ENCODE results near the gene MICALL1. TPM values are rescaled to one million over a fixed set of nuclear protein-coding genes. Genes with fewer than 3 reads are reported as not detected.

MICALL1 gene, protein sequence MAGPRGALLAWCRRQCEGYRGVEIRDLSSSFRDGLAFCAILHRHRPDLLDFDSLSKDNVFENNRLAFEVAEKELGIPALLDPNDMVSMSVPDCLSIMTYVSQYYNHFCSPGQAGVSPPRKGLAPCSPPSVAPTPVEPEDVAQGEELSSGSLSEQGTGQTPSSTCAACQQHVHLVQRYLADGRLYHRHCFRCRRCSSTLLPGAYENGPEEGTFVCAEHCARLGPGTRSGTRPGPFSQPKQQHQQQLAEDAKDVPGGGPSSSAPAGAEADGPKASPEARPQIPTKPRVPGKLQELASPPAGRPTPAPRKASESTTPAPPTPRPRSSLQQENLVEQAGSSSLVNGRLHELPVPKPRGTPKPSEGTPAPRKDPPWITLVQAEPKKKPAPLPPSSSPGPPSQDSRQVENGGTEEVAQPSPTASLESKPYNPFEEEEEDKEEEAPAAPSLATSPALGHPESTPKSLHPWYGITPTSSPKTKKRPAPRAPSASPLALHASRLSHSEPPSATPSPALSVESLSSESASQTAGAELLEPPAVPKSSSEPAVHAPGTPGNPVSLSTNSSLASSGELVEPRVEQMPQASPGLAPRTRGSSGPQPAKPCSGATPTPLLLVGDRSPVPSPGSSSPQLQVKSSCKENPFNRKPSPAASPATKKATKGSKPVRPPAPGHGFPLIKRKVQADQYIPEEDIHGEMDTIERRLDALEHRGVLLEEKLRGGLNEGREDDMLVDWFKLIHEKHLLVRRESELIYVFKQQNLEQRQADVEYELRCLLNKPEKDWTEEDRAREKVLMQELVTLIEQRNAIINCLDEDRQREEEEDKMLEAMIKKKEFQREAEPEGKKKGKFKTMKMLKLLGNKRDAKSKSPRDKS
- total RNA-seq (10 to 100 TPM; 22.2 to 40.0 (median 27.8) TPM), polyA plus RNA-seq (1 to 10 TPM; 2.2 to 7.3 TPM), total RNA-seq (40.8 reads per million, percentile 66 among the genes with 10 or more reads in this experiment)

DNA sequence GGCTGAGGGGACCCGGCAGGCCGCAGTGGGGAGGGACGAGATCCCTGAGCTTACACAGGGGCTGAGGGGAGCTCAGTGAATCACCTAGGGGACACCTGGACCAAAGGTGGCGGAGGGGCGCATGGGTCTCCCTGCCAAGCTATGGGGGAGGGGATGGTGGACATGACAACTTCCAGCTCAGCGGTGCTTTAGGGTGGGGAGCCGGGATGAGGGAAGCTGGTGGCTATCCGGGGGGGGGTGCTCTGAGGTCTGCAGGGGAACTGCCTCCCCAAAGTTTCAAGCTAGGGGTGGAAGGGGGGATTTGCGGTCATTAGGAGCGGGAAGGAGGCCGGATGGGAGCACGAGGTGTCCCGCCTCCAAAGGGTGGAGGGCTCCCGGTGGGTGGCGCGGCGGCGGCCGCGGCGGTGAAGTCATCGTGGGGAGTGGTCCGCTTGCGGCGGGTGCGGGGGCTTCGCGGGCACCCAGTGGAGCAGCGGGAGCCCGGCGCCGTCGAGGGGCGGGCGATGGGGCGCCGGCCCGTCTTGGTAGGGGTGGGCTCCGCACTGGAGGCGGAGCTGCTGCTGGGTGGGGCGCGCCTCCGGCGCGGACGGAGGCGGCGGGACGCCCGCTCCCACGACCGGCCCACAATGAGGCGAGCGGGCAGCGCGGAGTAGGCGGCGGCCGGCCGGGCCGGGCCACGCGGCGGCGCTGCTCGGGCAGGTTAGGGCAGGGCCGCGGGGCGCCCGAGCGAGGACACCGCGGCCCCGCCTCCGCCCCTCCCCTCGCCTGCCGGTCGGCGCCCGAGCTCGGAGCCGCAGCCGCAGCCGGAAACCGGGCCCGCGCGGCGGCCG, at the start of gene MICALL1:
MICALL1 (plus strand) TSS at position 764 of the 830 bp plus-strand sequence. CDS start 126 bp downstream, outside the sequence.
- peaks cover 0 to 5% (median 0%) of the 10 kb centered on the region in 5 donors for H3K36me3 Mint-ChIP-seq
- H3K9me3 Mint-ChIP-seq: peaks cover 0 to 2% (median 0%) of the 10 kb centered on the region in 11 donors
- H3K4me1 Mint-ChIP-seq: peaks cover 21 to 34% (median 26%) of the 10 kb centered on the region in 7 donors
- intact Hi-C loops (cut with micrococcal nuclease): loop anchor here (1.0 kb wide), 4 partner anchors 9 to 61 kb away; partner anchors contain the start of genes C22orf23 (in 2 of the 2), POLR2F (in 2 of the 2) and ANKRD54 (in 1 of the 2)
- Histone ChIP-seq H3K4me1 (ENCODE audit: control insufficient read depth in 2 of 2, insufficient read depth in 2 of 2, low read length in 2 of 2) (peaks cover 0 to 9% of the 10 kb centered on the region in 2 donors), H3K9me3 (ENCODE audit: control insufficient read depth in 2 of 3, low read length in 3 of 3) (no peaks in the 10 kb centered on the region), H3K36me3 (ENCODE audit: control insufficient read depth in 2 of 3, insufficient read depth in 3 of 3, low read length in 3 of 3) (no peaks in the 10 kb centered on the region), H3K27me3 (ENCODE audit: control insufficient read depth in 2 of 2, insufficient read depth in 2 of 2, low read length in 2 of 2) (no peaks in the 10 kb centered on the region), H3K27ac (ENCODE audit: low read depth, low read length) (peak within 1 kb of the TSS; percentile 72), H3K4me3 (ENCODE audit: low read length) (peak within 1 kb of the TSS; percentile 47)
- peak within 1 kb of the TSS; percentile 79 to 90 (median 86) for H3K27ac Mint-ChIP-seq
- H3K4me3 Mint-ChIP-seq: peak within 1 kb of the TSS; percentile 69 to 92 (median 86)
- ChIA-PET CTCF (interaction anchor here (0.8 to 1.8 kb wide), 3 partner anchors 25 to 48 kb away, joined by 3 to 4 read pairs (median 3); partner anchors contain the start of genes C22orf23 and POLR2F), POLR2A (interaction anchor here (0.6 to 3.6 kb wide), 7 partner anchors 9 to 62 kb away, joined by 3 to 39 read pairs (median 3); partner anchors contain the start of gene ANKRD54)
- DNase-seq: peak; percentile 39 to 82 (median 57)
- H3K27me3 Mint-ChIP-seq: no peaks in the 10 kb centered on the region
- peak; percentile 90 for ATAC-seq

DNA sequence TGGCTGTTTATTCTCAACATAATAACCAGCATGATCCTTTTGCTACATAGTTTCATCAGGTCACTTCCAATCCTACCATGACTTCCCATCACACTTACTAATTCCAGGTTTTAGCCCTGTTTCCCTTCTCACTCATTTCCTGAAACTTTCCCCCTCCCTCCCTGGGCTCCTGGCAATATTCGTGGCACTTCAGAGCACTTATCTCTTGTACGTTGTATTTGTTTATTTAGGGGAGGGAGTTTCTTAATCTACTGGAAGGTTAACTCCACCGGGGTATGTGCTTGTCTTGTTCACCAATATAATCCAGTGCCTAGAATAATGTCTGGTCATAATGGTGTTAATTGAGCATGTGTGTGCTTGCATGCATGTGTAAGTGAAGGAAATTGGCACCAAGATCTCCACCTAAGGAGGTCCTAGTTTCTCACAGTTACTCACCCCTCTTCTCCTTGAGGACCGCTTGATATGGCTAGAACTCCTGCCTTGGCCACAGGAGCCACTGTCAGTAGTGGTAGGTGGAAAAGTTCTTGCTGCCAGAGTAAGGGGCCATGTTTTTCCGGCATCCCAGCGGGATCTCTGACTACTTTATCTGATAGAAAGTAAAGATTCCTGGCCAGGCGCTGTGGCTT, 45.2 kb upstream of the MICALL1 start:
- ChIA-PET CTCF (interaction anchor here (3.8 to 4.4 kb wide), 2 partner anchors 43 to 44 kb away, joined by 15 to 94 read pairs; no protein-coding TSS in a partner anchor), POLR2A (interaction anchor here (0.9 kb wide), 1 partner anchor 17 kb away, joined by 5 read pairs; the partner anchor contains the start of gene ANKRD54)
- Histone ChIP-seq H3K27ac (ENCODE audit: low read depth, low read length) (no peak overlapping the region), H3K36me3 (ENCODE audit: control insufficient read depth in 2 of 3, insufficient read depth in 3 of 3, low read length in 3 of 3) (peaks cover 19 to 93% (median 46%) of the 10 kb centered on the region in 3 experiments), H3K4me1 (ENCODE audit: control insufficient read depth in 2 of 2, insufficient read depth in 2 of 2, low read length in 2 of 2) (peaks cover 0 to 2% of the 10 kb centered on the region in 2 donors), H3K4me3 (ENCODE audit: low read length) (no peak overlapping the region), H3K27me3 (ENCODE audit: control insufficient read depth in 2 of 2, insufficient read depth in 2 of 2, low read length in 2 of 2) (no peaks in the 10 kb centered on the region), H3K9me3 (ENCODE audit: control insufficient read depth in 2 of 3, low read length in 3 of 3) (no peaks in the 10 kb centered on the region)
- Mint-ChIP-seq H3K27ac (peak overlapping the region in 1 of 9 donors; percentile 73), H3K4me1 (peaks cover 5 to 10% (median 9%) of the 10 kb centered on the region in 7 donors), H3K4me3 (no peak overlapping the region), H3K9me3 (no peaks in the 10 kb centered on the region), H3K27me3 (no peaks in the 10 kb centered on the region), H3K36me3 (peaks cover 0 to 45% (median 31%) of the 10 kb centered on the region in 5 donors)
- no peak for ATAC-seq
- DNase-seq: no peak
- intact Hi-C loops (cut with micrococcal nuclease): loop anchor here in 1 of 2 donors (5.0 kb wide), 1 partner anchor 71 kb away; no protein-coding TSS in a partner anchor

DNA sequence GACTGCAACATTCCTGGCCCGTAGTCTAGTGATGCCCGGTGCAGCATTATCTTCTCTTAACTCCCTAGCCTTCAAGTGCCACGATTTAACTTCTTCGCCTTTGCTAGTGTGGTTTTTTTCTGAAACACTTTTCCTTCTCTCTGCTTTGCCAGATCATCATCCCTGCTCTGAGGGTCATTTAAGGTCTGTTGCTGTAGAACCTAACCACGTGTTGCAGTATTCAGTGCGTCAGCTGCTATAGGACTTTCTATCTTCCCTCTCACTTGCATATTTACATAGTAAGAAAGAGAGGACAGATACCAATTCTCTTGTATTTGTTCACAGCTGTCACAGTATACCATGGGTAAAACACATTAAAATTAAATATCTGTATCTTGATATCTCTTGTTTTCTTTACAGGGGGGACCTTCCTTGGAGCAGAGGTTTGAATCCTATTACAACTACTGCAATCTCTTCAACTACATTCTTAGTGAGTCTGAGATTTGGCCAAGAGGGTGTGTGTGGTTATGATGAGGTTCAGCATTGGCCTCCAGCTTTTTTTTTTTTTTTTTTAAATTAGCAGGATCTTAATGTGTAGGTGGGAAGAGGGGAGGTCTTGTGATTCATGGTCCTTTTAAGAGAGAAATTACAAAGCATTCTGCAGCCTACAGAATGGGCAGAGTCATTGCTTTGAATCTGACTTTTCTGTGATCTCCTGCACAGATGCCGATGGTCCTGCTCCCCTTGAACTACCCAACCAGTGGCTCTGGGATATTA, 43.3 kb upstream of the MICALL1 start:
- intact Hi-C loops (cut with micrococcal nuclease): loop anchor here (1.0 to 5.0 kb wide), 9 partner anchors 13 to 324 kb away; partner anchors contain the start of gene EIF3L (in 2 of the 2)
- Histone ChIP-seq H3K27me3 (ENCODE audit: control insufficient read depth in 2 of 2, insufficient read depth in 2 of 2, low read length in 2 of 2) (no peaks in the 10 kb centered on the region), H3K4me1 (ENCODE audit: control insufficient read depth in 2 of 2, insufficient read depth in 2 of 2, low read length in 2 of 2) (peaks cover 0 to 2% of the 10 kb centered on the region in 2 donors), H3K4me3 (ENCODE audit: low read length) (no peak overlapping the region), H3K9me3 (ENCODE audit: control insufficient read depth in 2 of 3, low read length in 3 of 3) (no peaks in the 10 kb centered on the region), H3K36me3 (ENCODE audit: control insufficient read depth in 2 of 3, insufficient read depth in 3 of 3, low read length in 3 of 3) (peaks cover 24 to 90% (median 45%) of the 10 kb centered on the region in 3 experiments), H3K27ac (ENCODE audit: low read depth, low read length) (no peak overlapping the region)
- POLR2A ChIA-PET: interaction anchor here (0.6 to 1.8 kb wide), 9 partner anchors 9 to 46 kb away, joined by 3 to 6 read pairs (median 4); partner anchors contain the start of gene ANKRD54
- Mint-ChIP-seq H3K27me3 (no peaks in the 10 kb centered on the region), H3K9me3 (no peaks in the 10 kb centered on the region), H3K4me3 (no peak overlapping the region), H3K4me1 (peaks cover 5 to 10% (median 6%) of the 10 kb centered on the region in 7 donors), H3K36me3 (peaks cover 0 to 38% (median 30%) of the 10 kb centered on the region in 5 donors), H3K27ac (peak overlapping the region in 3 of 9 donors; percentile 13 to 82 (median 76))
- CTCF ChIA-PET: interaction anchor here (0.6 to 4.4 kb wide), 29 partner anchors 7 to 1136 kb away, joined by 3 to 94 read pairs (median 5); partner anchors contain the start of genes EIF3L, GCAT and MICALL1
- no peak for ATAC-seq
- no peak for DNase-seq

DNA sequence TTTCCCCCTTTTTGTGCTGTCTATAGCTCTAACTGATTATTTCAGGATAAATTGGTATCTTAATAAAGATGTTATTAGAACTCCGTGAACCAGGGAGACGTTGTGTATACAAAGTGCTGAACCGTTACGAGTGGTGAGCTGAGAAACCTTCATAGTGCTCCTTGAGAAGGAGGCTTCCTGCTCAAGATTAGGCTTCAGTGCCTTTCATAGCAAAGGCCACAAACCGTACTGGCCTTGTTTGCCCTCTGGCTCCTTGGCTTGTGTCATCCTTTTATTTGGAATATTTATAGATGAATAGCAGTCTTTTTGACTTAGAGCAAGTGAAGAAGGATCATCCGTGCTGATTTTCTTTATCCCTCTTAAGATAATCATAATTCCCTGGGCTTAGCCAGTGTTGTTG, 40.6 kb upstream of the MICALL1 start:
- Mint-ChIP-seq H3K4me1 (peaks cover 5 to 10% (median 6%) of the 10 kb centered on the region in 7 donors), H3K9me3 (no peaks in the 10 kb centered on the region), H3K4me3 (no peak overlapping the region), H3K36me3 (peaks cover 3 to 31% (median 22%) of the 10 kb centered on the region in 5 donors), H3K27ac (no peak overlapping the region), H3K27me3 (no peaks in the 10 kb centered on the region)
- intact Hi-C loops (cut with micrococcal nuclease): no loop called here
- ATAC-seq (no peak), DNase-seq (no peak)
- Histone ChIP-seq H3K27ac (ENCODE audit: low read depth, low read length) (no peak overlapping the region), H3K27me3 (ENCODE audit: control insufficient read depth in 2 of 2, insufficient read depth in 2 of 2, low read length in 2 of 2) (no peaks in the 10 kb centered on the region), H3K9me3 (ENCODE audit: control insufficient read depth in 2 of 3, low read length in 3 of 3) (no peaks in the 10 kb centered on the region), H3K36me3 (ENCODE audit: control insufficient read depth in 2 of 3, insufficient read depth in 3 of 3, low read length in 3 of 3) (peaks cover 22 to 91% (median 44%) of the 10 kb centered on the region in 3 experiments), H3K4me1 (ENCODE audit: control insufficient read depth in 2 of 2, insufficient read depth in 2 of 2, low read length in 2 of 2) (peaks cover 0 to 2% of the 10 kb centered on the region in 2 donors), H3K4me3 (ENCODE audit: low read length) (no peak overlapping the region)
- ChIA-PET POLR2A (no interaction called here), CTCF (interaction anchor here (0.6 to 4.4 kb wide), 4 partner anchors 10 to 48 kb away, joined by 3 to 94 read pairs (median 4); no protein-coding TSS in a partner anchor)

DNA sequence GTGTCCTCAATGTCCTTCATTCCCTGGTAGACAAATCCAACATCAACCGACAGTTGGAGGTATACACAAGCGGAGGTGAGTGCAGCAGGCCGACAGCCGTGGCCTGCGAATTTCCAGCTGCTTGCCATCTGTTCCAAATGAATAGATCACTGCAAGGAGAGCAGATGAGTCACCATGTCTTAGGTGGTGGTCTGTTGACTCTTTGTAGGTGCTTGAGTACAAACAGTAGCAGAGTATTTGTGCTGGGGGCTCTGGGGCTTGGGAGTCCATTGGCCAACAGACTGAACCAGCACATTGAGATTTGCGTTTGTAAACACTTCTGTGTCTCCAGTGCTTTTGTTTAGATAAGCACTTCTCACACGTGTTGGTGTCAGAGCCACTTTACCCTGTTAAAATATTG, 35.8 kb upstream of the MICALL1 start:
- CTCF ChIA-PET: interaction anchor here (0.7 kb wide), 1 partner anchor 898 kb away, joined by 3 read pairs; no protein-coding TSS in a partner anchor
- Mint-ChIP-seq H3K4me1 (peaks cover 0 to 3% (median 0%) of the 10 kb centered on the region in 7 donors), H3K27ac (no peak overlapping the region), H3K4me3 (no peak overlapping the region), H3K36me3 (peaks cover 3 to 28% (median 15%) of the 10 kb centered on the region in 5 donors), H3K27me3 (no peaks in the 10 kb centered on the region), H3K9me3 (no peaks in the 10 kb centered on the region)
- H3K27me3 ChIP-seq (ENCODE audit: control insufficient read depth in 2 of 2, insufficient read depth in 2 of 2, low read length in 2 of 2): no peaks in the 10 kb centered on the region
- no peak overlapping the region for H3K4me3 ChIP-seq (ENCODE audit: low read length)
- DNase-seq (no peak), ATAC-seq (no peak)
- H3K9me3 ChIP-seq (ENCODE audit: control insufficient read depth in 2 of 3, low read length in 3 of 3): no peaks in the 10 kb centered on the region
- H3K27ac ChIP-seq (ENCODE audit: low read depth, low read length): no peak overlapping the region
- POLR2A ChIA-PET: no interaction called here
- no peaks in the 10 kb centered on the region for H3K4me1 ChIP-seq (ENCODE audit: control insufficient read depth in 2 of 2, insufficient read depth in 2 of 2, low read length in 2 of 2)
- H3K36me3 ChIP-seq (ENCODE audit: control insufficient read depth in 2 of 3, insufficient read depth in 3 of 3, low read length in 3 of 3): peaks cover 14 to 88% (median 25%) of the 10 kb centered on the region in 3 experiments
- intact Hi-C loops (cut with micrococcal nuclease): no loop called here

Measured in naive thymus-derived CD4-positive, alpha-beta T cell (primary cell).